Neural progenitor cell (in vitro differentiated cells): ENCODE results near the gene IFT81. TPM values are rescaled to one million over a fixed set of nuclear protein-coding genes. Genes with fewer than 3 reads are reported as not detected.
A peak's percentile ranks its signal among the peaks of the same experiment; 100 is the strongest.
"Not testable (repeated sequence)": the region's sequence is repeated elsewhere in the genome, so short reads cannot be mapped to it uniquely, and the experiment has no call there.

Source experiments
- DNase-seq: peaks from one replicate; pipeline ENCODE4 v3.0.0-alpha.2; 2016; ENCODE audit warnings: low spot score
- H2AFZ ChIP-seq: fragments of 200-600 bp; sonication (generic); replicated peaks from 2 replicates; pipeline ENCODE4 v1.6.1; 2016; ENCODE audit warnings: antibody characterized with exemption
- H3F3A ChIP-seq: fragments of 200-600 bp; sonication (generic); 2 replicates; pipeline ENCODE4 v1.6.1; 2016; ENCODE audit warnings: antibody characterized with exemption, low read depth
- H3K27ac ChIP-seq: fragments of 200-600 bp; sonication (generic); 2 replicates; pipeline ENCODE4 v1.5.1; 2016; ENCODE audit warnings: mild to moderate bottlenecking
- H3K27me3 ChIP-seq: fragments of 200-600 bp; sonication (generic); 2 replicates; pipeline ENCODE4 v1.6.1; 2016; ENCODE audit warnings: mild to moderate bottlenecking, moderate library complexity
- H3K36me3 ChIP-seq: fragments of 200-600 bp; sonication (generic); 2 replicates; pipeline ENCODE4 v1.5.1; 2016
- H3K4me1 ChIP-seq: fragments of 200-600 bp; sonication (generic); 2 replicates; pipeline ENCODE4 v1.6.1; 2016; ENCODE audit warnings: mixed run types
- H3K4me2 ChIP-seq: fragments of 200-600 bp; sonication (generic); 2 replicates; pipeline ENCODE4 v1.6.1; 2016
- H3K4me3 ChIP-seq: fragments of 200-600 bp; sonication (generic); 2 replicates; pipeline ENCODE4 v1.5.1; 2016
- H3K79me2 ChIP-seq: fragments of 200-600 bp; sonication (generic); 2 replicates; pipeline ENCODE4 v1.6.1; 2016; ENCODE audit warnings: low read depth
- H3K9ac ChIP-seq: fragments of 200-600 bp; sonication (generic); 2 replicates; pipeline ENCODE4 v1.6.1; 2016
- H3K9me3 ChIP-seq: fragments of 200-600 bp; sonication (generic); 2 replicates; pipeline ENCODE4 v1.5.1; 2016; ENCODE audit warnings: low read depth
- H4K20me1 ChIP-seq: fragments of 200-600 bp; sonication (generic); 2 replicates; pipeline ENCODE4 v1.6.1; 2016; ENCODE audit warnings: low read depth
- H3K27ac Mint-ChIP-seq: 3 replicates; pipeline ENCODE4 v1.8.0; 2021; ENCODE audit warnings: mixed read lengths
- H3K27me3 Mint-ChIP-seq: 2 replicates; pipeline ENCODE4 v1.8.0; 2022; ENCODE audit warnings: low read depth, mild to moderate bottlenecking, inconsistent platforms, moderate library complexity, mixed read lengths; ENCODE audit not compliant: insufficient read depth
- H3K36me3 Mint-ChIP-seq: 3 replicates; pipeline ENCODE4 v1.8.0; 2021; ENCODE audit warnings: mixed read lengths
- H3K4me1 Mint-ChIP-seq: 3 replicates; pipeline ENCODE4 v1.8.0; 2021; ENCODE audit warnings: mixed read lengths
- H3K4me3 Mint-ChIP-seq: 3 replicates; pipeline ENCODE4 v1.8.0; 2021; ENCODE audit warnings: mild to moderate bottlenecking, moderate library complexity, mixed read lengths
- H3K9me3 Mint-ChIP-seq: 3 replicates; pipeline ENCODE4 v1.8.0; 2020; ENCODE audit warnings: mixed read lengths
- EZH2 ChIP-seq: fragments of 200-600 bp; sonication (generic); IDR thresholded peaks from 2 replicates; pipeline ENCODE4 v1.6.1; 2017; ENCODE audit warnings: antibody characterized with exemption, mild to moderate bottlenecking, moderate library complexity
- EZH2phosphoT487 ChIP-seq: fragments of 200-600 bp; sonication (generic); IDR thresholded peaks from 2 replicates; pipeline ENCODE4 v1.6.1; 2017; ENCODE audit warnings: antibody characterized with exemption
- total RNA-seq: library from RNA; depleted of rRNA; stranded (reverse); fragments of >200 nt; gene quantifications from 2 replicates; pipeline ENCODE4 v1.2.3, GENCODE V29; 2015; ENCODE audit warnings: low replicate concordance
- TF ChIP-seq, protein P1 (sequence below): fragments of 200-600 bp; sonication (generic); IDR thresholded peaks from 2 replicates; pipeline ENCODE4 v1.5.1; 2017; ENCODE audit warnings: antibody characterized with exemption, mild to moderate bottlenecking

Gene IFT81
- total RNA-seq, 1 donor from 2014 or later: 73.8 TPM

DNA sequence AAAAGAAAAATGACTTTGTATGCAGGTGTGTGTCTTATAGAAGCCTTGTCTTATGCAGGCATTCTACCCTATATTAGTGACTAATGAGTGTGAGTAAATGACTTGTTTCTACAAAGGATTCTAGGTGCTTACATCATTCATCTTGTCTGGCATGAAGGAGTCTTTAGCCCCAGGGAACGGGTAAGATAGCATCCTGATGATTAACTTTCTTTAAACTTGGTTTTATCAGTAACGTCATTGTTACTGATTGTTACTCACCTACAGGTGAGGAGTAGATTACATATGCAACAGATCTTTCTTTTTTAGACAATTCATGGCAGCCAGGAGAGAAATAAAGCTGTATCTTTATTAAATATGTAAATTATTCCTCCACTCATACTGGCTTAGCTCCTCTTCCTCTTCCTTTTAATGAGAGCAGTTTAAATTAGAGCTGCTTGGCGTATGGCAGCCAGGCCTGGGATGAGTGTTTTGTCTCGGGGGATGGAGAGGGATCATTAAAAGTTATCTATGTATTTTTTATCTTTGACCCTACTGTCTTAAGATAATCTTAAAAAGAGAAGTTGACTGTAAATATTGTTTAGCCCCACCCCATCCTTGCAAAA lies 99.7 kb downstream of the IFT81 start:
- no peaks in the 10 kb centered on the region for H4K20me1 ChIP-seq

GRCh38 chr12:110224379-110225304 lies 100.5 kb downstream of the IFT81 start:
- H3K36me3 Mint-ChIP-seq: peaks cover 15% of the 10 kb centered on the region
- Histone ChIP-seq H3K27me3 (no peaks in the 10 kb centered on the region), H3K4me2 (no peak overlapping the region), H3K79me2 (no peaks in the 10 kb centered on the region), H3F3A (peaks cover 4% of the 10 kb centered on the region), H3K36me3 (no peaks in the 10 kb centered on the region), H3K9me3 (no peaks in the 10 kb centered on the region), H2AFZ (no peak overlapping the region), H4K20me1 (no peaks in the 10 kb centered on the region), H3K9ac (no peak overlapping the region), H3K4me1 (peaks cover 5% of the 10 kb centered on the region), H3K27ac (no peak overlapping the region), H3K4me3 (no peak overlapping the region)
- no peak overlapping the region for H3K27ac Mint-ChIP-seq
- TF ChIP-seq EZH2 (no peak), EZH2phosphoT487 (no peak)
- TF ChIP-seq, protein P1, sequence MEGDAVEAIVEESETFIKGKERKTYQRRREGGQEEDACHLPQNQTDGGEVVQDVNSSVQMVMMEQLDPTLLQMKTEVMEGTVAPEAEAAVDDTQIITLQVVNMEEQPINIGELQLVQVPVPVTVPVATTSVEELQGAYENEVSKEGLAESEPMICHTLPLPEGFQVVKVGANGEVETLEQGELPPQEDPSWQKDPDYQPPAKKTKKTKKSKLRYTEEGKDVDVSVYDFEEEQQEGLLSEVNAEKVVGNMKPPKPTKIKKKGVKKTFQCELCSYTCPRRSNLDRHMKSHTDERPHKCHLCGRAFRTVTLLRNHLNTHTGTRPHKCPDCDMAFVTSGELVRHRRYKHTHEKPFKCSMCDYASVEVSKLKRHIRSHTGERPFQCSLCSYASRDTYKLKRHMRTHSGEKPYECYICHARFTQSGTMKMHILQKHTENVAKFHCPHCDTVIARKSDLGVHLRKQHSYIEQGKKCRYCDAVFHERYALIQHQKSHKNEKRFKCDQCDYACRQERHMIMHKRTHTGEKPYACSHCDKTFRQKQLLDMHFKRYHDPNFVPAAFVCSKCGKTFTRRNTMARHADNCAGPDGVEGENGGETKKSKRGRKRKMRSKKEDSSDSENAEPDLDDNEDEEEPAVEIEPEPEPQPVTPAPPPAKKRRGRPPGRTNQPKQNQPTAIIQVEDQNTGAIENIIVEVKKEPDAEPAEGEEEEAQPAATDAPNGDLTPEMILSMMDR: peak; percentile 35
- H3K4me3 Mint-ChIP-seq: no peak overlapping the region
- no peaks in the 10 kb centered on the region for H3K27me3 Mint-ChIP-seq
- no peaks in the 10 kb centered on the region for H3K9me3 Mint-ChIP-seq
- peaks cover 4% of the 10 kb centered on the region for H3K4me1 Mint-ChIP-seq
- DNase-seq: no peak

More for the DNA sequence above, 99.7 kb downstream of the IFT81 start:
- no peak overlapping the region for H3K4me2 ChIP-seq
- no peak overlapping the region for H3K27ac Mint-ChIP-seq
- H3F3A ChIP-seq: peaks cover 4% of the 10 kb centered on the region
- H3K9ac ChIP-seq: no peak overlapping the region
- H3K4me3 Mint-ChIP-seq: no peak overlapping the region
- no peaks in the 10 kb centered on the region for H3K27me3 ChIP-seq
- no peak overlapping the region for H3K4me3 ChIP-seq
- H3K4me1 ChIP-seq: peaks cover 1% of the 10 kb centered on the region
- no peak for TF ChIP-seq EZH2phosphoT487
- TF ChIP-seq EZH2: no peak
- TF ChIP-seq, protein P1: no peak
- H3K4me1 Mint-ChIP-seq: no peaks in the 10 kb centered on the region
- H3K36me3 ChIP-seq: no peaks in the 10 kb centered on the region
- H3K9me3 ChIP-seq: no peaks in the 10 kb centered on the region
- DNase-seq: no peak
- H3K27ac ChIP-seq: peak overlapping the region; percentile 2
- no peak overlapping the region for H2AFZ ChIP-seq
- H3K36me3 Mint-ChIP-seq: peaks cover 12% of the 10 kb centered on the region
- no peaks in the 10 kb centered on the region for H3K27me3 Mint-ChIP-seq
- H3K9me3 Mint-ChIP-seq: no peaks in the 10 kb centered on the region
- H3K79me2 ChIP-seq: no peaks in the 10 kb centered on the region

DNA sequence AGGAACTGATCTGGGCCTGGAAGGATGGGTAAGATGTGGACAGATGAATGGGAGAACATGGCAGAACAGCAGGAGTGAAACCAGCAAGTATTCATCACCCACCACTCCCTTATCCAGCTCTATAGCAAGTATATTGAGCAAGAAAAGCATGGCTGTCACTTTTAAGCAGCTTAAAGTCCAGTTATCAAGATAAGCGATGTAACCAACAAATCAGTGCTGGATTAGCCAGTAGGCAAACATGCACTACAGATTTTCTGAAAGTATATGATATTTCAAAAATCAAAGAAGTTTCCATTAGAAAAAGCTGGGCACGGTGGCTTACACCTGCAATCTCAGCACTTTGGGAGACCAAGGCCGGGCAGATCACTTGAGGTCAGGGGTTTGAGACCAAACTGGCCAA lies 103.0 kb downstream of the IFT81 start:
- peaks cover 5% of the 10 kb centered on the region for H3K4me1 ChIP-seq
- Mint-ChIP-seq H3K4me1 (peaks cover 4% of the 10 kb centered on the region), H3K9me3 (no peaks in the 10 kb centered on the region)

DNA sequence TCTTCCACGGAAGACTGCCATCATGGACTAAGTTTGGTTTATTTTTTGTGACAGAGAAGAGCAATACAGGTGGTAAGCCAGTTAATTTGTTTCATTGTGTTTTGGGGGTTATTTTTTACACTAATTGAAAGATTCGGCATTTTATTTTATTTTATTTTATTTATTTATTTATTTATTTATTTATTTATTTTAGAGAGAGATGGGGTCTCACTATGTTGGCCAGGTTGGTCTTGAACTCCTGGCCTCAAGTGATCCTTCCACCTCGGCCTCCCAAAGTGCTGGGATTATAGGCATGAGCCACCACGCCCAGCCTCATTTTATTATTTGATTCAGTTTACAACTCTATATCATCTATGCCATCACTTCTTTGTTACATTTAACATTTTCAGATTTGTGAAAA lies 104.2 kb downstream of the IFT81 start:
- not testable (repeated sequence) for H3K79me2 ChIP-seq, H3K4me1 Mint-ChIP-seq, H3K4me3 ChIP-seq, H3K9ac ChIP-seq, H3K27ac ChIP-seq, H3K4me3 Mint-ChIP-seq, H4K20me1 ChIP-seq, H3K9me3 Mint-ChIP-seq, H3K27ac Mint-ChIP-seq, H3K27me3 ChIP-seq, H3K27me3 Mint-ChIP-seq, H2AFZ ChIP-seq, H3K4me2 ChIP-seq, H3K36me3 ChIP-seq, DNase-seq, H3K9me3 ChIP-seq, H3K4me1 ChIP-seq
- peaks cover 12% of the 10 kb centered on the region for H3K36me3 Mint-ChIP-seq
- peaks cover 16% of the 10 kb centered on the region for H3F3A ChIP-seq

More for the DNA sequence above, 103.0 kb downstream of the IFT81 start:
- TF ChIP-seq, protein P1: no peak
- TF ChIP-seq EZH2: no peak
- no peak for TF ChIP-seq EZH2phosphoT487
- peaks cover 12% of the 10 kb centered on the region for H3K36me3 Mint-ChIP-seq
- no peaks in the 10 kb centered on the region for H3K79me2 ChIP-seq
- no peak overlapping the region for H3K4me3 ChIP-seq
- H3K27me3 ChIP-seq: no peaks in the 10 kb centered on the region
- no peaks in the 10 kb centered on the region for H4K20me1 ChIP-seq
- no peak overlapping the region for H3K4me2 ChIP-seq
- H3K27me3 Mint-ChIP-seq: no peaks in the 10 kb centered on the region
- no peaks in the 10 kb centered on the region for H3K9me3 ChIP-seq
- H2AFZ ChIP-seq: no peak overlapping the region
- H3F3A ChIP-seq: peaks cover 16% of the 10 kb centered on the region
- no peak overlapping the region for H3K27ac ChIP-seq
- H3K36me3 ChIP-seq: no peaks in the 10 kb centered on the region
- no peak overlapping the region for H3K4me3 Mint-ChIP-seq
- no peak overlapping the region for H3K9ac ChIP-seq
- no peak for DNase-seq
- H3K27ac Mint-ChIP-seq: no peak overlapping the region
